GM06990 (cell line): Measurements from ENCODE around the gene CLSTN2.

Source experiments
- DNase-seq: peaks from one replicate; pipeline ENCODE4 v3.0.0-alpha.2; 2011; ENCODE audit not compliant: insufficient read length; ENCODE audit errors: extremely low read depth
- H3K27me3 ChIP-seq: replicated peaks from 2 replicates; pipeline ENCODE4 v1.6.0; 2011; ENCODE audit warnings: low read length; ENCODE audit not compliant: control insufficient read depth, insufficient read depth
- H3K36me3 ChIP-seq: 2 replicates; pipeline ENCODE4 v1.5.1; 2011; ENCODE audit warnings: low read length; ENCODE audit not compliant: control insufficient read depth, insufficient read depth
- H3K4me3 ChIP-seq: replicated peaks from 2 replicates; pipeline ENCODE4 v1.5.1; 2011; ENCODE audit warnings: low read depth, mild to moderate bottlenecking, control low read depth, low read length
- CTCF ChIP-seq: IDR thresholded peaks from 2 replicates; pipeline ENCODE4 v1.5.1; 2011; ENCODE audit warnings: low read length, control low read depth, mild to moderate bottlenecking, inconsistent platforms; ENCODE audit not compliant: insufficient read depth, poor library complexity, severe bottlenecking

The CLSTN2 gene

GRCh38 chr3:139945386-139945785 is 10.4 kb downstream of the CLSTN2 start:
- no peaks in the 10 kb centered on the region for H3K27me3 ChIP-seq
- no peak for DNase-seq
- TF ChIP-seq CTCF: no peak
- H3K4me3 ChIP-seq: no peak overlapping the region
- H3K36me3 ChIP-seq: no peaks in the 10 kb centered on the region

GRCh38 chr3:139945942-139946341 is 11.0 kb downstream of the CLSTN2 start:
- TF ChIP-seq CTCF: no peak
- Histone ChIP-seq H3K27me3 (no peaks in the 10 kb centered on the region), H3K36me3 (no peaks in the 10 kb centered on the region), H3K4me3 (no peak overlapping the region)
- no peak for DNase-seq

- no peaks in the 10 kb centered on the region for H3K27me3 ChIP-seq
- DNase-seq: no peak
- no peak for TF ChIP-seq CTCF
- H3K4me3 ChIP-seq: no peak overlapping the region
- H3K36me3 ChIP-seq: no peaks in the 10 kb centered on the region
Observed at GRCh38 chr3:139948467-139948866, 13.5 kb downstream of the CLSTN2 start.

GRCh38 chr3:139948898-139949297 is 13.9 kb downstream of the CLSTN2 start:
- Histone ChIP-seq H3K4me3 (no peak overlapping the region), H3K36me3 (no peaks in the 10 kb centered on the region), H3K27me3 (no peaks in the 10 kb centered on the region)
- DNase-seq: no peak
- no peak for TF ChIP-seq CTCF

GRCh38 chr3:139953131-139953910 is 18.3 kb downstream of the CLSTN2 start:
- Histone ChIP-seq H3K27me3 (no peaks in the 10 kb centered on the region; the same call in 1 of the 2 replicates), H3K36me3 (no peaks in the 10 kb centered on the region), H3K4me3 (no peak overlapping the region)
- TF ChIP-seq CTCF: no peak
- no peak for DNase-seq
